GM06990 (cell line): ENCODE measurements around the gene SFN.
A peak's percentile ranks its signal among the peaks of the same experiment; 100 is the strongest.
"Not testable (repeated sequence)": the region's sequence is repeated elsewhere in the genome, so short reads cannot be mapped to it uniquely, and the experiment has no call there.

Experiments
- DNase-seq: peaks from one replicate; pipeline ENCODE4 v3.0.0-alpha.2; 2011; ENCODE audit not compliant: insufficient read length; ENCODE audit errors: extremely low read depth
- H3K27me3 ChIP-seq: replicated peaks from 2 replicates; pipeline ENCODE4 v1.6.0; 2011; ENCODE audit warnings: low read length; ENCODE audit not compliant: control insufficient read depth, insufficient read depth
- H3K36me3 ChIP-seq: 2 replicates; pipeline ENCODE4 v1.5.1; 2011; ENCODE audit warnings: low read length; ENCODE audit not compliant: control insufficient read depth, insufficient read depth
- H3K4me3 ChIP-seq: replicated peaks from 2 replicates; pipeline ENCODE4 v1.5.1; 2011; ENCODE audit warnings: low read depth, mild to moderate bottlenecking, control low read depth, low read length
- TF ChIP-seq, protein P1 (sequence below): IDR thresholded peaks from 2 replicates; pipeline ENCODE4 v1.5.1; 2011; ENCODE audit warnings: low read length, control low read depth, mild to moderate bottlenecking, inconsistent platforms; ENCODE audit not compliant: insufficient read depth, poor library complexity, severe bottlenecking

Gene SFN

DNA sequence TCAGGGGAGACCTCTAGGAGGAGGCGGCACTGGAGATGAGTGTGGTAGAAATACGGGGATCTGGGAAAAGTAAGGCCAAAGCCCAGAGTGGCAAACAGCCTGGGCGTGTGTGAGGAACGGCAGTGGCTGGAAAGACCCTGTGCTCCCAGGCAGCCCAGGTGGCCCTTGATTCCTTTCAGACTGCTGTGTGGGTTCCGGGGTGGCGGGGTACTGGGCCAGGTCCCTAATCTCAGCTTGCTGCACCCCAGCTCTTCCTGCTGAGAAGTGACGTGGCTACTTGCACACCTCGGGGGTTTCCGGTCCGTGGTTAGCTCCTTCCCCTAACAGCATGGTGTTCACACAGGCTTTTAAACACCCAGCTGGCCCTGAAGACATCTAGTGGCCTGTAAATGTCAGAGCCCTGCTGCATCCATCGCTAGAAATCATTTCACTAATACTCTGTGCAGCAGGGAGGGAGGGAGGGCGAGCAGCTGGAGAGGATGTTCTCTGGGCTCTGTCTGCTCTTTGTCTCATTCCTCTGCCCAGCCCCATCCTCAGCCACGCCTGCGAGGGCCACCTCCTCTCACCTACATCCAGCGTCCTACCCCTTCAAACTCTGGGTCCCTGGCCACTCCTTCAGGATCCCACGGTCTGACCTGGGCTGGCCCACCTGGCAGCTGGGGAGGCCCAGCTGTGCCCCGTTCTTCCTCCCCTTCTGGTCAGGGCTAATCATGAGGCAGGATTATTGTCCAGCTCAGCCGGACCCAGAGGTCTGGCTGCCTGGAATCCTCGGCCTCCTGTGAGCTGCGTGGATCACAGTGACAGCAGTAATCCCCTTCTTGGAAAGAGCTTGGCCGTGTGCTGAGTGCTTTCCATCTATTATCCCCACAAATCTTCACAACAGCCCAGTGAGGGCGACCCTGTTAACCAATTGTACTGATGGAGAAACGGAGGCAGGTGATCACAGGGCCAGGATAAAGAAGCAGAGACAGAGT is 29.2 kb upstream of the SFN start:
- no peaks in the 10 kb centered on the region for H3K27me3 ChIP-seq
- H3K4me3 ChIP-seq: peak overlapping the region; percentile 24; the same call in 1 of the 2 replicates
- DNase-seq: peak; percentile 81
- peaks cover 24% of the 10 kb centered on the region for H3K36me3 ChIP-seq
- TF ChIP-seq, protein P1, sequence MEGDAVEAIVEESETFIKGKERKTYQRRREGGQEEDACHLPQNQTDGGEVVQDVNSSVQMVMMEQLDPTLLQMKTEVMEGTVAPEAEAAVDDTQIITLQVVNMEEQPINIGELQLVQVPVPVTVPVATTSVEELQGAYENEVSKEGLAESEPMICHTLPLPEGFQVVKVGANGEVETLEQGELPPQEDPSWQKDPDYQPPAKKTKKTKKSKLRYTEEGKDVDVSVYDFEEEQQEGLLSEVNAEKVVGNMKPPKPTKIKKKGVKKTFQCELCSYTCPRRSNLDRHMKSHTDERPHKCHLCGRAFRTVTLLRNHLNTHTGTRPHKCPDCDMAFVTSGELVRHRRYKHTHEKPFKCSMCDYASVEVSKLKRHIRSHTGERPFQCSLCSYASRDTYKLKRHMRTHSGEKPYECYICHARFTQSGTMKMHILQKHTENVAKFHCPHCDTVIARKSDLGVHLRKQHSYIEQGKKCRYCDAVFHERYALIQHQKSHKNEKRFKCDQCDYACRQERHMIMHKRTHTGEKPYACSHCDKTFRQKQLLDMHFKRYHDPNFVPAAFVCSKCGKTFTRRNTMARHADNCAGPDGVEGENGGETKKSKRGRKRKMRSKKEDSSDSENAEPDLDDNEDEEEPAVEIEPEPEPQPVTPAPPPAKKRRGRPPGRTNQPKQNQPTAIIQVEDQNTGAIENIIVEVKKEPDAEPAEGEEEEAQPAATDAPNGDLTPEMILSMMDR: peak; percentile 59

DNA sequence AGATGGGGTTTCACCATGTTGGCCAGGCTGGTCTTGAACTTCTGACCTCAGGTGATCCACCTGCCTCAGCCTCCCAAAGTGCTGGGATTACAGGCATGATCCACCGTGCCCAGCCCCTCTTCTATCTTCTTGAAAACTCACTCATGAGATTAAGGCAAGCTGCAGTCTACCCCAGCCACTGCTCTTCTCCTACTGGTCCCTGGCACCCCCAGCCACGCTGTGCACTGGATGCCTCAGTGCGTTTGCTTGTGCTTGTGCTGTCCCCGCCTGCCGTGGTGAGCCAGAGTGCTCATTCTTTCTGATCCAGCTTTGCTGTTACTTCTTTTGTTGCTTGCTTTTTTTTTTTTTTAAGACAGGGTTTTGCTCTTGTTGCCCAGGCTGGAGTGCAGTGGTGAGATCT is 25.3 kb upstream of the SFN start:
- peaks cover 22% of the 10 kb centered on the region for H3K36me3 ChIP-seq
- H3K4me3 ChIP-seq, H3K27me3 ChIP-seq, DNase-seq: not testable (repeated sequence)

DNA sequence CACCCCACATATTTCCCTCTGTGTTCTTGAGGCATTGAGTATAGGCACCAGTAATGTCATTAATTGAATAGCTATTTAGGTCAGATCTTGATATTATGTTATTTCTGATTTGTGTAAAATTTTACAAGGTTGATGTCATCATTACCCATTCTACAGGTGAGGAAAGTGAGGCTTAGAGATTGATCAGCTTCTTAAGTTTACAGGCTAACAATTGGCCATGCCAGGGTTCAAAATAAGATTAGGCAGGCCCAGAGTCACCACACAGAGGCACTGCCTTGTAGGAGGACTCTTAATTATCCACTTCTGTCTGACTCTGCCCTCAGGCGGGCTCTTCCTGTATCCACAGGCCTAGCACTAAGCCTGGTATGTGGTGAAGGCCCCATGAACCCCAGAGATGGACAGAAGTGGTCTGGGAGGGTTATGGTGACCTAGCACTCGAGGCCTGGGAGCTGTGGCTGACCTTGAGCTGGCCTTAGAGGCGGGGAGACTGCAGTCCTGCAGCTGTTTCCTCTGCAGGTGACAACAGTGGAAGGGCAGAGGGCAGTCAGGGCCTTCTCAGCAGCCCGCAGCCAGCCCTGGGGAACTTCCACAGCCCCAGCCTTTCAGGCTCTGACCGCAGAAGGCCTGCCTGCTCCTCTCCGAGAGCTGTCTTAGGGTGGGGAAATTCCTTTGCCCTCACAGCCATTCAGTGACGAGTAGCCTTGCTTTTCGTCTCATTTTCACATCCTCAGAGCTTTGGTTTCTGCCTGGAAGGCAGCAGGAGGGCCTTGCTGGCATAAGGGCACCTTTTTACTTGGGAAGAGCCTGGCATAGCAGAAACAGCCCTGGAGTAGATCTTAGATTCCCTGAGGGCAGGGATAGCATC is 24.2 kb upstream of the SFN start:
- H3K4me3 ChIP-seq: no peak overlapping the region
- H3K36me3 ChIP-seq: peaks cover 22% of the 10 kb centered on the region
- peak; percentile 83 for DNase-seq
- H3K27me3 ChIP-seq: no peaks in the 10 kb centered on the region
- TF ChIP-seq, protein P1: no peak

DNA sequence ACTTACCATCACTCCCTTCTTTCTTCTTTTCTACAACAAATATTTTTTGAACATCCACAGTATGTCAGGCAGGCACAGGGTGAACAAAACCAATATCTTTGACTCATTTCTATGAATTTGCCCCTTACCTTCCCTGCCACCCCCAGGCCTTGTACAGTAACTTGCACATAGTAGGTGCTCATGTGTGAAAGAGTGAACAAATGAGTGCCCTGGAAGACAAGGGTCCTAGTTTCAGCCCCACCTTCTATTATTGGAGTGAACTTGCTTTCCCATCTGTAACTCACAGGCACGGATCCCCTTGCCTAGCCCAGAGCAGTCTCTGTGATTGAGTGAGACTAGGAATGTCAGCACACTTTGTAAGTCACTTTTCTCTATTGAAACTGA is 23.6 kb upstream of the SFN start:
- no peak overlapping the region for H3K4me3 ChIP-seq
- H3K27me3 ChIP-seq: no peaks in the 10 kb centered on the region
- H3K36me3 ChIP-seq: peaks cover 17% of the 10 kb centered on the region
- TF ChIP-seq, protein P1: no peak
- DNase-seq: no peak

DNA sequence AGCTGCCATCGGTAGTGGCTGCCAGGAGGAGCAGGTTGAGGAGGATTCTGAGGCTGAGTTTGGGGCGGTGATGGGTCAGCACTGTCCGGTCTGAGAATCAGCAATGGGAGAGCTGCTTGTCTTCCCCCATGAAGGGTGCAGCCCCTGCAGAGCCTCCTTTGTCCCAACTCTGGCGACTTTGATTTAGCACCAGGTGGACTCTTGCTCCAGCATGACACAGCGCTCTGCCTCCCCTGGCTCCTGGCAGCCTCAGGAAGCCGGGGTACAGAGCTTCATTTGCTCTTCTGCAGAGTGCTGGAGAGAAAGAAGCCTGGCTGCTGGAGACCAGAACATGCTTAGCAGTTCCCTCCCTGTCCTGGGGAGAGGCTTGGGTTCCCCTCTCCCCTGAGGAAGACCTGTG is 23.2 kb upstream of the SFN start:
- TF ChIP-seq, protein P1: no peak
- no peaks in the 10 kb centered on the region for H3K27me3 ChIP-seq
- DNase-seq: no peak
- no peak overlapping the region for H3K4me3 ChIP-seq
- peaks cover 13% of the 10 kb centered on the region for H3K36me3 ChIP-seq
